OCI-LY3 (cell line): Measurements from ENCODE around the gene CLCC1.

Experiments used
- CTCF ChIP-seq: fragments of 200-600, 300-600 bp; sonication (generic); IDR thresholded peaks from 2 replicates; pipeline ENCODE4 v1.5.1; 2014; ENCODE audit warnings: antibody characterized with exemption, low read length, low read depth
- EZH2phosphoT487 ChIP-seq: fragments of 200-600 bp; shearing (Covaris generic); IDR thresholded peaks from 2 replicates; pipeline ENCODE4 v1.6.1; 2018; ENCODE audit warnings: antibody characterized with exemption, mixed run types, low read depth

- TF ChIP-seq CTCF: no peak
- TF ChIP-seq EZH2phosphoT487: no peak
These were observed 6.1 kb upstream of the CLCC1 start for GRCh38 chr1:108969346-108969745.
